Mammary epithelial cell (primary cell): ENCODE results near the gene OR2T4.

ENCODE experiments used
- EZH2 ChIP-seq: IDR thresholded peaks from 2 replicates; pipeline ENCODE4 v1.6.1; 2012; ENCODE audit warnings: low read length, inconsistent platforms, borderline replicate concordance
- TF ChIP-seq, protein P1 (sequence below), 2 donors: IDR thresholded peaks in 1 of 2; conservative IDR thresholded peaks in 1 of 2; 2 replicates each; pipeline ENCODE4 v1.5.1; 2011 to 2012; ENCODE audit warnings: inconsistent platforms in 2 of 2, low read length in 2 of 2, mild to moderate bottlenecking in 2 of 2, control low read depth in 1 of 2, low read depth in 1 of 2; ENCODE audit not compliant: insufficient read depth in 1 of 2; ENCODE audit errors: extremely low read depth in 1 of 2

DNA sequence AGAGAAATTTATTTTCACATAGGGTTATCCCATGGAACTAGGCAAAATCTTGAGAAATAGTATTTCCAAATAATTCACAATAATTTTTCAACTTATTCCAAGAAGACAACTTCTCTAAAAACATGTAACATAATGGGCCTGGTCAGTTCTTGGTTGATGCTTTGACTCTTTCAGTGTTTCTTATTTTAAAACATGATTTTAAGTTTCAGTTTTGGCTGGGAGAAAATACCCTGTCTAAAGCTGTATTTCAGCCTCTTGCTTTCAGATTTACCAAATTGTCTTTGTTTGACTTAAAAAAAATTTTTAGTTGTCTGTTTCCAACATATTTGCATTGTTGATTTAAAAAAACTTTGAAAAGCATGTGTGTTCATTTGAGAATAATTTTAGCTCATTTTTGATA is 5.1 kb downstream of the OR2T4 start:
- TF ChIP-seq, protein P1, sequence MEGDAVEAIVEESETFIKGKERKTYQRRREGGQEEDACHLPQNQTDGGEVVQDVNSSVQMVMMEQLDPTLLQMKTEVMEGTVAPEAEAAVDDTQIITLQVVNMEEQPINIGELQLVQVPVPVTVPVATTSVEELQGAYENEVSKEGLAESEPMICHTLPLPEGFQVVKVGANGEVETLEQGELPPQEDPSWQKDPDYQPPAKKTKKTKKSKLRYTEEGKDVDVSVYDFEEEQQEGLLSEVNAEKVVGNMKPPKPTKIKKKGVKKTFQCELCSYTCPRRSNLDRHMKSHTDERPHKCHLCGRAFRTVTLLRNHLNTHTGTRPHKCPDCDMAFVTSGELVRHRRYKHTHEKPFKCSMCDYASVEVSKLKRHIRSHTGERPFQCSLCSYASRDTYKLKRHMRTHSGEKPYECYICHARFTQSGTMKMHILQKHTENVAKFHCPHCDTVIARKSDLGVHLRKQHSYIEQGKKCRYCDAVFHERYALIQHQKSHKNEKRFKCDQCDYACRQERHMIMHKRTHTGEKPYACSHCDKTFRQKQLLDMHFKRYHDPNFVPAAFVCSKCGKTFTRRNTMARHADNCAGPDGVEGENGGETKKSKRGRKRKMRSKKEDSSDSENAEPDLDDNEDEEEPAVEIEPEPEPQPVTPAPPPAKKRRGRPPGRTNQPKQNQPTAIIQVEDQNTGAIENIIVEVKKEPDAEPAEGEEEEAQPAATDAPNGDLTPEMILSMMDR (conservative IDR thresholded peaks at IDR 0.05 in 1 of 2, IDR thresholded peaks at IDR 0.05 in 1 of 2; ENCODE audit: extremely low read depth in 1 of 2, insufficient read depth in 1 of 2, low read depth in 1 of 2, low read length in 2 of 2) = no peak
- no peak for TF ChIP-seq EZH2
